HG02938 (cell line): ENCODE data around the gene MICAL2.

Experiments
- ATAC-seq: cut with Tn5 transposase; IDR thresholded peaks from one replicate; pipeline ENCODE4 v1.9.1; 2021; ENCODE audit warnings: mild to moderate bottlenecking, moderate library complexity; ENCODE audit not compliant: unreplicated experiment

Gene MICAL2

DNA sequence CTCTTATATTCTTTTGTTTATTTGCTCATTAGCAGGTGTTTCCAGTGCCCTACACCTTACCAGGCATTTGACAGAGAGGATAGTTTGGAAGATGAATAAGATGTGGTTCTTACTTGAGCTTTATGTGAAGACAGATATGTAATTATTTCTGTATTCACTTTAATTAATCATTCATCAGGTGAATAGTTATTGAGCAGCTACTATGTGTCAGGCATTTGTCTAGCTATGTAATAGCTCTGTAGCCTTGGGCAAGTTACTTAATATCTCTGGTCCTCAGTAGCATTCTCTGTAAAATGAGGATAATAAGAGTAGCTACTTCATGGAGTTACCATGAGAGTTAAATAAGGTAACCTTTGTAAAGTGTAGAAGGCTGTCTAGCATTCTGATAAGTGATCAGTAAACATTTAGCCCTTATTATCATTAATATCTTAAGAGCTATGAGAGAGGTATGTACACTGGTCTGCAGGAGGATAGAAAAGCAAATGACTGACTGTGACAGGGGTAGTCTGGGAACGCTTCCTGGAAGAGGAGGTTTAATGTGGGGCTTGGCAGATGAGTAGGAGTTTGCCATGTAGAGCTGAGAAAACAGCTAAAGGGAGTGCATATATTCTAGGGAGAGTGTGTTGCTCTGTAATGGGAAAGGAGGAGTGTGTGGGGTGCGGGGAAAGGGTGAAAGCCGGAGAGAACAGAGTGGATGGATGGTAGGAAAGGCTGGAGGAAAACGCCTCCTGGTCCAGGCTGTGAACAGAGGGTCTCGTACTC is 56.1 kb downstream of the MICAL2 start:
- no peak for ATAC-seq

- no peak for ATAC-seq
Measured at GRCh38 chr11:12167061-12168000, 56.9 kb downstream of the MICAL2 start.

DNA sequence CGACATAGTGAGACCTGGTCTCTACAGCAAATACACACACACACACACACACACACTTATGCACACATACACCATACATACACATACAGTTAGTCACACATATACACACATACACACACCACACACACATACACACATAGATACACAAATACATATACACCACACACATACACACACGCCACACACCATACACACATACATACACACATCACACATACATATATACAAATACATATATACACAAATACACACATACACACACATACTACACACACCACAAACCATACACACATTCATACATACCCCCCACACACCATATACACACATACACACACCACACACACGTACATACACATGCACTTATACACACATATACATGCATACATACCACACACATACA is 57.7 kb downstream of the MICAL2 start:
- no peak for ATAC-seq

DNA sequence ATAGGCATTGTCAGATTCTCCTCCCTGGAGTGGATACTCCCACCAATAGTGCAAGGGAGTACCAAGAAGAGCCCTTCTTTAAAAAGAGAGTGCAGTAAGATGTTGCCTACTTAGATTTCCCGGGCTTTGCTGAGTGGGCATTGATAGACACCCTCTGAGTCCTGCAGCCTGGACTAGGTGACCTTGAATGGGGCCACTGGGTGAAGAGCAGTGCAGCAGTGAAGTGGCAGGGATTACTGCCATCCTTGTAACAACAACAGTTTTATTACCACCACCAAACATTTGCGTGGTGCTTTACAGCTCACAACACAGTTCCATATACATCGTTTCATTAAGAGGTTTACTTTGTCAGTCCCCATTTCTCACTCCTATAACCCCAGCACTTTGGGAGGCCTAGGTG is 59.4 kb downstream of the MICAL2 start:
- no peak for ATAC-seq

DNA sequence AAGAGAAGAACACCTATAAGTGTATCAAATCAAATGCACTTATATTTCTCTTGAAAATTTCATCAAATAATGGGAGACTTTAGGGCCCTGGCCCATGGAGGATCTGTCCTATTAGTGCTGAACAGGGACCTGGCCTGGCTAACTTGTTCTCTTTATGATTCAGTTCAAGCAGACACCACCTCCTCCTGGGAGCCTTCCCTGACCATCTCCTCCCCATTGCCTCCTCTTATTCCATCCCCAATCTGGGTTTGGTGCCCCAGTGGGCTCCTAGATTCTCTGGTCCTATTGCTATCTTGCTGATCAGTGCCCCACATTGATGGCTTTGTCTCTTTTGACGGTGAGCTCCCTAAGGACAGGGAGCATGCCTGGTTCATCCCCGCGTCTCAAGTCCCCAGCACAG is 60.1 kb downstream of the MICAL2 start:
- ATAC-seq, result no peak

GRCh38 chr11:12170984-12171383 is 60.6 kb downstream of the MICAL2 start:
- ATAC-seq, result no peak

- ATAC-seq, result no peak
Measured at GRCh38 chr11:12171921-12172320, 61.5 kb downstream of the MICAL2 start.

DNA sequence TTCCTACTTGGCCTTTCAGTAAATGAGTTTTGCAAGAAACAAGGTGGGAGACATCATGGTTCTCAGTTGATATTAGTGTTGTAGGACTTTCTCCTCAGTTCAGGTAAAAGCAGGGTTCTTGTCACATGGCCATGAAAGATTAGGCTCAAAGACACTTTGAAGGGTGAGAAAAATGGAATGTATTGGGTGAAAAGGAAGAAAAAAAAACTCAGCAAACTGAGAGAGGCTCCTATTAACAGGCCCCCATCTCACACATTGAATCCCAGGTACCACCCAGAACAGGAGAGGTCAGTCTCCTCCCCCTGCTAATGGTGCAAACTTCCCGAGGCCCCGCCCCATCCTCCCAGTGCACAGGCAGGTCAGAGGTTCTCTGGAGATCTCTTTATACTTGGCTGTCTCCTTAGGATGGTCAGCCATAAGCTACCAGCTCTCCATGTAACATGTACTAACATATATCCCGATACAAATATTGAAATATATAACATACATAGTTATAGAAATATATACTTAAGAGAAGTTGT is 62.2 kb downstream of the MICAL2 start:
- ATAC-seq, result no peak

DNA sequence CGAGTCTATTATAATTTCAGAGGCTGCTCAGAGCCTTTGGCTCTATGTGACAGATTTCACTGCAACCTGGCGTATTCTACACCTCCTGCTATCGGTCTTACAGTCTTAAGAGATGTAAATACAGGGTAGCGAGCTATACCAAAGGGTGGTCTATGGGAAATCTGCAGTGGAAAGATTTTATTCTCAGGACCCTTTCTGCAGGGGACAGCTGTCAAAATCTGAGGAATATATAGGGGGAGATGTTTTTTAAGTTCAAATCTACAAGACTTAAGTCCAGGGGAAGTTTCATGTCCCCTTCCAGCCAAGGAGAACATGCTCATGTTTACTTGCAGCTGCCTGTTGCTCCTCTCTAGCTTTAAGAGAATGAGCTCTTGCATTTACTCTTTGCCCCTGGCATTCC is 62.7 kb downstream of the MICAL2 start:
- ATAC-seq, result no peak

DNA sequence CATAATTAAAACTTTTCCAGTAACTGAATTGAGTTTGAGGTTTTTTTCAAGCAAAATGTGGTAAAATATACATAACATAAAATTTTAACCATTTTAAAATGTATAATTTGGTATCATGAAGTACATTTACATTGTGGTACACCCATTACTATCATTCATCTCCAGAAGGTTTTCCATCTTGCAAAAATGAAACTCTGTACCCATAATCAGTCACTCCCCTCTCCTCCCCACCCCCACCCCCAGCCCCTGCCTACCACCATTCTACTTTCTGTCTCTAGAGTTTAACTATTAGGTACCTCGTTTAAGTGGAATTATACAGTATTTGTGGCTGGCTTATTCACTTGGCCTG is 63.7 kb downstream of the MICAL2 start:
- peak; percentile 53 for ATAC-seq

DNA sequence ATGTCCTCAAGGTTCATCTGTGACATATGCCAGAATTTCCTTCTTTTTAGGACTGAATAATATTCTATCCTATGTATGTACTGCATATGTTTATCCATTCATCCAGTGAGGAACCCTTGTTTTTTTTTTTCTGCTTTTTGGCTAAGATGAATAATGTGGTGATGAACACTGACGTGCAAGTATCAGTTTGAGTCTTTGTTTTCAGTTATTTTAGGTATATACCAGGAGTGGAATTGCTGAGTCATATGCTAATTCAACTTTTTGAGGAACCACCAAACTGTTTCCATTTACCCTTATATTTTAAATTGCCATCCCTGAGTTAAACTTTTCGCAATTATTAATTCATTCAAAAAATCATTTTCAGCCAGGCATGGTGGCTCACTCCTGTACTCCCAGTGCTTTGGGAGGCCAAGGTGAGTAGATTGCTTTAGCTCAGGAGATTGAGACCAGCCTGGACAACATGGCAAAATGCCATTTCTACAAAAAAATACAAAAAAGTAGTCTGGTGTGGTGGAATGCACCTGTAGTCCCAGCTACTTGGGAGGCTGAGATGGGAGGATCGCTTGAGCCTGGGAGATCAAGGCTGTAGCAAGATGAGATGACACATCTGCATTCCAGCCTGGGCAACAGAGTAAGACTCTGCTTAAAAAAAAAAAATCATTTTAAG is 64.2 kb downstream of the MICAL2 start:
- peak; percentile 86 for ATAC-seq

DNA sequence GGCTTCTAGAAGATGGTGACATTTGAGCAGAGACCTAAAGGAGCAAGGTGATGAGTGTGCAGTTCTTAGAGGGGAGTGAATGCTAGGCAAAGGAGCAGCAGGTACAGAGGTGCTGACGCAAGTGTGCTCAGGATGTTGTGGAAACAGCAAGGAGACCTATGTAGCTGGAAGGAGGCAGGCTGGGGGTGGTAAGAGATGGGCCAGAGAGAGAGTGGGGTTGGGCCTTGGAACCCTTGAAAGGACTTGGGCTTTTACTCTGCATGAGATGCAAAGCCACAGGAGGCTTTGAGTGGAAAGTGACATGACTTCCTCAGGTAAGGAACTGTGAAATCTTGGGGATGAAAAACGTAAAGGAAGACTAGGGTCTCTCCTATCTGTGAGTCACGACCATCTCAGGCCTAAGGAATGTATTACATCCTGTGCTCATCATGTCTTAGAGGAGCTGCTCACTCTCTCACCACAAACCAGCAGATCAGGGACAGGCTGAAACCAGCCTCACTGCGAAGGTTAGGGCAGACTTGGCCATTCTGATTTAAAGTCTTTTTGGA is 65.4 kb downstream of the MICAL2 start:
- ATAC-seq, result no peak

DNA sequence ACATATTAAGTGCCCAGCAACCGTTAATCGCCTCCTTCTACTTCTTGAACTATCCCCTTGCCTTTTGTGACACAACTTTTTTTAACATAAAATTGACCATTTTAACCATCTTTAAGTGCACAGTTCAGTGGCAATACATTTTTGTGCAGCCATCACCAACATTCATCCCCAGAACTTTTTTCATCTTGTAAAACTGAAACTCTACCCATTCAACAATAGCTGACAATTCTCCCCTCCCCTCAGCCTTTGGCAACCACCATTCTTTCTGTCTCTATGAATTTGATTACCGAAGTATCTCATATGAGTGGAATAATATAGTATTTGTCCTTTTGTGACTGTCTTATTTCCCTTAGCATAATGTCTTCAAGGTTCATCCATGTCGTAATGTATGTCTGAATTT is 66.0 kb downstream of the MICAL2 start:
- no peak for ATAC-seq

- no peak for ATAC-seq
Measured at GRCh38 chr11:12177739-12178338, 67.4 kb downstream of the MICAL2 start.

GRCh38 chr11:12179019-12179418 is 68.6 kb downstream of the MICAL2 start:
- ATAC-seq, result no peak

- no peak for ATAC-seq
Measured at GRCh38 chr11:12179531-12179930, 69.1 kb downstream of the MICAL2 start.

DNA sequence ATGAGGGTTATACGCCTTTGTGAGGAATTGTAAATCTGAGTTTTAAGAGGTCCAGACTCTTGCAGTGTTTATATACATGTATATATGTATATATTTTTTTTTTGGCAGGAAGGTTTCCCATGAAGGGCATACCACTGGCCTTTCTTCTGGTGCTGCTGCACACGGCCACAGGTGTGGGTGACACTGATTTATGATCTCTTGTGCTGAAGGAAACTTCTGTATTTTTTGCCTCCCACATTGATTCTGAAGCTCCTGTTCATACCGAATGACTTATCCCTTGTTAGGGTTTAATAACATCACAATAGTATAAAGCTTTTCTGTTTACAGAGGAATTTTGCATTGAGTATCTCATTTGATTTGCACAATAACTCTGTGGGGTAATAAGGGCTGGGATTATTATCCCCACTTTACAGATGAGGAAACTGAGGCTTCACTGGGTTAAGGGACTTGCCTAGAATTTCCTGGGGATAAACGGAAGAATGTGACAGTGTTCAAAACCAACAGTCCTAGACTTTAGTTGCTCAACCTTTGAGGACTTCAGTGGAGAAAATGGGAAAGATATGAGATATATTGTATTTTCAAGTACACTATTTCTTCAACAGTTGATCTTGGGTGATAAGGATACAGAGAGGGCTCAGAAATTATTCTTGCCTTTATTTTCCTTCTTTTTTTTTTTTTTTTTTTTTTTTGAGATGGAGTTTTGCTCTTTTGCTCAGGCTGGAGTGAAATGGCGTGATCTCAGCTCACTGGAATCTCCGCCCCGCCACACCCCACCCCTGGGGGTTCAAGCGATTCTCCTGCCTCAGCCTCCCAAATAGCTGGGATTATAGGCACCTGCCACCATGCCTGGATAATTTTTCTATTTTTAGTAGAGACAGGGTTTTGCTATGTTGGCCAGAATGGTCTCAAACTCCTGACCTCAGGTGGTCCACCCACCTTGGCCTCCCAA is 70.1 kb downstream of the MICAL2 start:
- ATAC-seq, result no peak

DNA sequence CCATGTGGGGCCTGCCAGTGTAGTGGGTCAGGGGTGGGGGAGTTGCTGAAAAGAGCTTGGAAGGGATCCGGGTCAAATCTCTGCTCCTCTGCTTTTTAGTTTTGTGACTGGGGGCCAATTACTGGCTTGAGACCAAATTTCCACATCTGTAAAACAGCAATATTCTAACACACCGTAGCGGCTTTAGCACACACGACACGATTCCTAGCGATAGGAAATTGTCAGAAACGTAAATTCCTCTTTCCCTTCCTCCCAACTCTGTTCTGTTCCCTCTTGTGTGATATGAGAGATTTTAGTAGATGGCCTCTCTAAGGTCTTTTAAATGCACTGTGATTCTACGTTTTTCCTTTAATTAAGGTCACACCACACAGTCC is 71.9 kb downstream of the MICAL2 start:
- no peak for ATAC-seq

- no peak for ATAC-seq
Measured at GRCh38 chr11:12182676-12183541, 72.5 kb downstream of the MICAL2 start.
